ENCODE data around the gene CDRT4.
"Not testable (repeated sequence)": the region's sequence is repeated elsewhere in the genome, so short reads cannot be mapped to it uniquely, and the experiment has no call there.

The CDRT4 gene

DNA sequence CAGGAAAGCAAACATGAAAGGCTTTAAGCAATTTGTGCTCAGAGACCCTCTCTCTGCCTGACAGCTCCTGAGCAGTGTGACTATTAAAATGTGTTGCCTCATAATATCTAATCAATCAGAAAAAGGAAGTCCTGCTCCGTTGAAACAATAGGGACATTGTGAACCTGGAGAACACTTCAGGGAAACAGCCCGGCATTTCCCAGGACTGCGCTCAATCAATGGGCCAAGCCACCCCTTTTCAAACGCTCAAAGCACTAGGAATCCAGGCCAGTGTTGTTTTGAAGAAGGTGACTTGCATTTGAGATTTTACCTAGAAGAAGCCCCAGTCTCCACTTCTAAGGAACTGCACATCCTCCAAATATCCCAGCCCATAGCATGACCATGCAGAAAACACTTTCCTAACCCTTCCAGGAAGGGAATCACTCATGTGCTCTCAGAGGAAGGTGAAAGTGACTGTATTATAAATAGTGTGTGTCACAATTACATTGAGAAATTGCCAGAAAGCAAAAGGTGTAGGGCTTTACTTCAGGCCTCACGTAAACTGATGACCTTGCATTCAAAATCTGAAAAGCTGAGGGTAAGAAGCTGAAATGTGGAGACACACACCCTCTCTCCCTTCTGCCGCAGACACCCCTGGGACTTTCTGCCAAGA lies 19.4 kb downstream of the CDRT4 start:
- in situ Hi-C loops (cut with MboI; ENCODE audit: low pct_unique_long_range_greater_than_20kb, low sequenced_read_pairs, unreplicated experiment), result no loop called here
- TF ChIP-seq, protein P1, sequence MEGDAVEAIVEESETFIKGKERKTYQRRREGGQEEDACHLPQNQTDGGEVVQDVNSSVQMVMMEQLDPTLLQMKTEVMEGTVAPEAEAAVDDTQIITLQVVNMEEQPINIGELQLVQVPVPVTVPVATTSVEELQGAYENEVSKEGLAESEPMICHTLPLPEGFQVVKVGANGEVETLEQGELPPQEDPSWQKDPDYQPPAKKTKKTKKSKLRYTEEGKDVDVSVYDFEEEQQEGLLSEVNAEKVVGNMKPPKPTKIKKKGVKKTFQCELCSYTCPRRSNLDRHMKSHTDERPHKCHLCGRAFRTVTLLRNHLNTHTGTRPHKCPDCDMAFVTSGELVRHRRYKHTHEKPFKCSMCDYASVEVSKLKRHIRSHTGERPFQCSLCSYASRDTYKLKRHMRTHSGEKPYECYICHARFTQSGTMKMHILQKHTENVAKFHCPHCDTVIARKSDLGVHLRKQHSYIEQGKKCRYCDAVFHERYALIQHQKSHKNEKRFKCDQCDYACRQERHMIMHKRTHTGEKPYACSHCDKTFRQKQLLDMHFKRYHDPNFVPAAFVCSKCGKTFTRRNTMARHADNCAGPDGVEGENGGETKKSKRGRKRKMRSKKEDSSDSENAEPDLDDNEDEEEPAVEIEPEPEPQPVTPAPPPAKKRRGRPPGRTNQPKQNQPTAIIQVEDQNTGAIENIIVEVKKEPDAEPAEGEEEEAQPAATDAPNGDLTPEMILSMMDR (IDR thresholded peaks at IDR 0.05; ENCODE audit: extremely low read depth, insufficient read depth, missing control alignments), result no peak
- no peak for DNase-seq (ENCODE audit: low spot score)

DNA sequence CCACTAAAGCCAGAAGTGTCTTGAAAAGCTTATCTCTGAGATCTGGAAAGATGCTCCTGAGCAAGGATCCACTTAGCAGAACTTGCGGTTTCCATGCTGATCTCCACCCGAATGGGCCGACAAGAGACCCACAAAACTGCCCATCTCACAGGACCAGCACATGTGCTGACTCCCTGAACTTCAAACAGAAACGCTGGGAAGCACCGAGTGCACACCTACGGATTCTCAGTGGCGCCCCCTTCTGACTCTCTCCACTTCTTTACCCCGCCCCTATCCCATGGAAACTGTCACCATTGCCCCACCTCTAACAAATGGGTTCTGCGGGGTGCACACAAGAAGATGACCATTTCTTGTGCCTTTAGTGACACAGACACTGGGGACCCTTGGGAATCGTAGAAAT lies 21.4 kb downstream of the CDRT4 start:
- DNase-seq (ENCODE audit: low spot score), result no peak
- TF ChIP-seq, protein P1 (IDR thresholded peaks at IDR 0.05; ENCODE audit: extremely low read depth, insufficient read depth, missing control alignments), result no peak
- in situ Hi-C loops (cut with MboI; ENCODE audit: low pct_unique_long_range_greater_than_20kb, low sequenced_read_pairs, unreplicated experiment), result no loop called here

GRCh38 chr17:15444805-15445204 lies 22.6 kb downstream of the CDRT4 start:
- TF ChIP-seq, protein P1 (IDR thresholded peaks at IDR 0.05; ENCODE audit: extremely low read depth, insufficient read depth, missing control alignments), result no peak
- DNase-seq (ENCODE audit: low spot score), result no peak
- in situ Hi-C loops (cut with MboI; ENCODE audit: low pct_unique_long_range_greater_than_20kb, low sequenced_read_pairs, unreplicated experiment), result no loop called here

- in situ Hi-C loops (cut with MboI; ENCODE audit: low pct_unique_long_range_greater_than_20kb, low sequenced_read_pairs, unreplicated experiment), result no loop called here
- TF ChIP-seq, protein P1 (IDR thresholded peaks at IDR 0.05; ENCODE audit: extremely low read depth, insufficient read depth, missing control alignments), result no peak
- DNase-seq (ENCODE audit: low spot score), result no peak
Measured at GRCh38 chr17:15442311-15443180, 24.9 kb downstream of the CDRT4 start.

DNA sequence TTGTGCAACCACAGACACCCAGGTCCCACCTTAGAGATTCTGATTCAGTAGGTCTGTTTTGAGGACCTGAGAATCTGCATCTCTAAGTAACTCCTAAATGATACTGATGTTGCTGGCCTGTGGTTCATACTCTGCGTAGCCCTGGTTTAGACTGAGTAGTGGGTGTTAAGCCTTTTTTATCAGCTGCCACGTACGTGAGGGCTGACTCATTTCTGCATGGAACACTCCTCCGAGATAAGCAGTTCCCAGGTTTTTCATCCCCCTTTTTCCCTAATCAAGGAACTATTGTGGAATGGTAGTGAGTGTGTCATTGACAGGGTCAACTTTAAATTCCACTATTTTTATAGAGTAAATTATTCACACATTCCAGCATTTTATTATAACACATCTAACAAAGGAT lies 26.1 kb downstream of the CDRT4 start:
- DNase-seq (ENCODE audit: low spot score), result no peak
- TF ChIP-seq, protein P1 (IDR thresholded peaks at IDR 0.05; ENCODE audit: extremely low read depth, insufficient read depth, missing control alignments), result no peak
- in situ Hi-C loops (cut with MboI; ENCODE audit: low pct_unique_long_range_greater_than_20kb, low sequenced_read_pairs, unreplicated experiment), result no loop called here

DNA sequence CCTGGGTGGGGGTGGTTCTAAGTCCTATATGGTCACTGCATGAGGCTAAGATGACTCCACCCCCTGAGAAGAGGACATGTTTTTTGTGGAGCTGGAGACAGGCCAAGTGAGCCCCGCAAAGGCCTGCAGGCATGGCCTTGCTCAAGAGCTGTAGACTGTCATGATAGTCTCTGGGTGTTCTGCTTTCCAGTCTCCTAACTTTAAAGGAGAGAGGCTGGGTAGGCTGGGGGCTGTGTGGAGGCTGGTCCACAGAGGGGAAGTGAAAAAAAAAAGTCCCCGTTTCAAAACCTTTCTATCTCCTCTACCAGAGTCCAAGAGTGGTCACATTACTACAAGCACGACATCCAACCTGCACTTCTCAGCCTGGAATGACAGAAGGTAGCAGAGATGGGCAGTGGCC lies 27.1 kb downstream of the CDRT4 start:
- TF ChIP-seq, protein P1 (IDR thresholded peaks at IDR 0.05; ENCODE audit: extremely low read depth, insufficient read depth, missing control alignments), result no peak
- no peak for DNase-seq (ENCODE audit: low spot score)
- in situ Hi-C loops (cut with MboI; ENCODE audit: low pct_unique_long_range_greater_than_20kb, low sequenced_read_pairs, unreplicated experiment), result no loop called here

DNA sequence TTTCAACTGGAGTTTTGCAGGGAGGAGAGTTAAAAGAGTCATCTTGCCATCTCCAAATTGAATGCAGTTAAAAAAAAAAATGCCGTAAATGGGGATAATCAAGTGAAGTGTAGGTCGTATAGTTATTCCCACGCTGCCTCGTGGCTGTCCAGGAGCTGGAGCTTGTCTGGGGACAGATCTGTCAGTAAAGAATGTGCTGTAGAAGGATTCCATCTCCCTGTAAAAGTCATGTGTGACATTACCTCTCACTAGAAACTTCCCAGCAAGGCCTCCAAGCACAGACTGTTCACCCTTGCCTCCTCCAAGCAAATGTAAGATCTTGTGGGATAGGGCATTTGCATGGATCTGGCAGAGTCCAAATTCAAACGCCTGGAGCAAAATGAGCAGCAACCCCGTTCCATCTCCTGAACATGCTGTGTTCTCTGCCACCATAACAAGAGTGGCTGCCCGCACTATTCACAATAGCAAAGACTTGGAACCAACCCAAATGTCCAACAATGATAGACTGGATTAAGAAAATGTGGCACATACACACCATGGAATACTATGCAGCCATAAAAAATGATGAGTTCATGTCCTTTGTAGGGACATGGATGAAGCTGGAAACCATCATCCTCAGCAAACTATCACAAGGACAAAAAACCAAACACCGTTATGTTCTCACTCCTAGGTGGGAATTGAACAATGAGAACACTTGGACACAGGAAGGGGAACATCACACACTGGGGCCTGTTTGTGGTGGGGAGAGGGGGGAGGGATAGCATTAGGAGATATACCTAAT lies 28.0 kb downstream of the CDRT4 start:
- DNase-seq (ENCODE audit: low spot score); in situ Hi-C loops (cut with MboI; ENCODE audit: low pct_unique_long_range_greater_than_20kb, low sequenced_read_pairs, unreplicated experiment): not testable (repeated sequence)
